Suprapubic skin (tissue), 4 donors: ENCODE results near the gene EPN2.

Experiments used
- CTCF ChIP-seq, 2 donors: fragments of 200-600 bp in 1 of 2; fragments of 450-650 bp in 1 of 2; sonication (generic) in 1 of 2; IDR thresholded peaks; one replicate each; pipeline ENCODE4 v1.5.1; 2016 to 2019; ENCODE audit warnings: antibody characterized with exemption in 2 of 2, mild to moderate bottlenecking in 1 of 2, moderate library complexity in 1 of 2
- EP300 ChIP-seq: sonication (generic); formaldehyde crosslinking; IDR thresholded peaks from one replicate; pipeline ENCODE4 v1.6.1; 2017; ENCODE audit warnings: antibody characterized with exemption
- POLR2A ChIP-seq, 2 donors: fragments of 450-650 bp; IDR thresholded peaks; one replicate each; pipeline ENCODE4 v1.6.1; 2017; ENCODE audit warnings: antibody characterized with exemption in 2 of 2, mild to moderate bottlenecking in 2 of 2, moderate library complexity in 2 of 2
- POLR2AphosphoS5 ChIP-seq, 3 donors: sonication (generic); formaldehyde crosslinking; IDR thresholded peaks; one replicate each; pipeline ENCODE4 v1.6.1; 2017; ENCODE audit warnings: antibody characterized with exemption in 3 of 3

DNA sequence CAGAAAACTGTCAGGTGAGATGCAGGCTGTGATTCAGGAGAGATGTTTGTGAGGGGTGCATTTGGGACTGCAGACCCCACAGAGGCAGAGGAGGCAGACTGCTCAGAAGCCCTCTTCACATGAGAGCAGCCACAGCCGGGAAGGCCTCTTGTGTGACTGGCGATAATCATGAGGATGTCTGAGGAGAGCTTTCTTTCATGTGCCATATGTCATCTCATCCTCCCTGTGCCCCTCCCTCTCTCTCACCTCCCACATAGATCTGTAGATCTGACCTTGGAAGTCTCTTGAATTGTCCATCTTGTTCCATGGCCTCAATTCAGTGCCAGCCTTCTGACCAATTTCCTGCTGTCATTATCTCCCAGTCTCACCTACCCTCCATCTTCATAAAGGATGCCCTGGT, 50.5 kb downstream of the EPN2 start:
- TF ChIP-seq CTCF (IDR thresholded peaks at IDR 0.05) (no peak), POLR2A (IDR thresholded peaks at IDR 0.05) (no peak), POLR2AphosphoS5 (IDR thresholded peaks at IDR 0.05) (no peak), EP300 (no peak)
